ENCODE data around the gene FNBP1L. TPM values are rescaled to one million over a fixed set of nuclear protein-coding genes. Genes with fewer than 3 reads are reported as not detected.

FNBP1L gene
- total and polyA plus RNA-seq, 10 of the 15 experiments (the other 5 are each of a cell fraction or from before 2014, with no cell fraction given) = 0.02 to 0.12 (median 0.07) TPM; not detected in 4

DNA sequence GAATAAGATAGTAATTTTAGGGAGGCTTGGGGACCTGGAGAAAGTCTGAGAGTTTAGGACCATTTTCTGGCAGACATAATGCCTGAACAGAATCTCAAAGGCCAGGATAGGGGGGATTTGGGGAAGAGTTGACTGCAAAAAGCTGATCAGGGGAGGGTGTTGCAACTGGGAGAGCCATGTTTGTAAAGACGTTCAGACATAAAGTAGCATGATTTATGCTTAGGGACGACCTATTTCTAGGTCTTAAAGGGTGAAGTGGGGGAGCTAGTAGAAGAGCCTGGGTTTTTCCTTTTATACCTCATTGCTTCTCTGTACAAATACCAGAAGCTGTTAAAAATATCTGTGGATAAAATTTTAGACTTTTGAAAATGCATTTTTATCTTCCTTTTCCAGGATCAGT lies 51.2 kb downstream of the FNBP1L start (continued):
- TF ChIP-seq BHLHE40 (IDR thresholded peaks at IDR 0.05; ENCODE audit: borderline replicate concordance in 1 of 2, low read depth in 2 of 2, low read length in 1 of 2) = no peak

DNA sequence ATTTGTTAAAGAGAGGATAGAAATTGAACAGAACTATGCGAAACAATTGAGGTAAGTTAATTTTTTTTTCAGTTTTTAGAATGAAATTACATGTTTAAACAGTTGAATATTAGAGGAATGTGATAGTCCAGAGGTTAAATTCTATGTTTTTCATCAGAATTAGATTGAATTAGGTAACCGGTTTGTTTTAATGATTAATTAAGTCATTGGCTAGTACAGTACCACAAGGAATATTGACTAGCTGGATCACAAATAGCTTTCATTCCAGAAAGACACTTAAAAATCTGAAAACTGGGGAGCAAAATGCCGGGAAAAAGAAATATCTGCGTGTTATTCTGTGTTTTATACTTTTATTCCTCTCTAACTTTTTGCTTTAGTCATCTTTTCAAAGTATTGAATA lies 51.6 kb downstream of the FNBP1L start:
- CTCF ChIA-PET = interaction anchor here (1.2 kb wide), 1 partner anchor 315 kb away, joined by 4 read pairs; no protein-coding TSS in a partner anchor
- H3K4me3 ChIP-seq = no peak overlapping the region
- POLR2A ChIA-PET = no interaction called here
- no peaks in the 10 kb centered on the region for H3K79me2 ChIP-seq (ENCODE audit: control insufficient read depth, insufficient read depth, low read length)
- SMC1A ChIA-PET (ENCODE audit: uncharacterized antibody, unreplicated experiment) = interaction anchor here (0.6 to 0.9 kb wide), 3 partner anchors 154 to 554 kb away, joined by 3 read pairs; no protein-coding TSS in a partner anchor
- H3K4me2 ChIP-seq (ENCODE audit: control insufficient read depth, insufficient read depth) = no peak overlapping the region
- FAIRE-seq (no peak), DNase-seq (ENCODE audit: low read depth, low spot score) (no peak), ATAC-seq (no peak)
- in situ Hi-C loops (cut with MboI) (no loop called here), intact Hi-C loops (cut with micrococcal nuclease; ENCODE audit: unreplicated experiment) (no loop called here)
- H3K9ac ChIP-seq (ENCODE audit: control insufficient read depth, insufficient read depth, low read length) = no peak overlapping the region
- TF ChIP-seq BMI1 (IDR thresholded peaks at IDR 0.05; ENCODE audit: borderline replicate concordance) (no peak), RAD21 (IDR thresholded peaks at IDR 0.05; ENCODE audit: insufficient read depth, low read depth, low read length) (no peak)
- WGBS (ENCODE audit: insufficient coverage, insufficient replicate concordance, low lambda C conversion rate, missing lambda C conversion rate) = 24% methylated on average over 4 of the region's 4 CpGs
- no peaks in the 10 kb centered on the region; a peak in 1 of 4 replicates for H3K27me3 ChIP-seq (replicated peaks in 1 of 2; ENCODE audit: control insufficient read depth in 2 of 2, insufficient read depth in 2 of 2, low read length in 1 of 2)
- H3K27ac ChIP-seq (ENCODE audit: control insufficient read depth, insufficient read depth) = no peak overlapping the region
- no peaks in the 10 kb centered on the region for H4K20me1 ChIP-seq (ENCODE audit: control insufficient read depth, insufficient read depth)
- no peaks in the 10 kb centered on the region for H3K9me3 ChIP-seq (replicated peaks; ENCODE audit: control insufficient read depth, insufficient read depth, low read length)
- no peaks in the 10 kb centered on the region for H3K4me1 ChIP-seq (ENCODE audit: control insufficient read depth, insufficient read depth, low read length)
- no peaks in the 10 kb centered on the region for H3K36me3 ChIP-seq (ENCODE audit: control insufficient read depth in 2 of 2, insufficient read depth in 2 of 2, low read length in 1 of 2)
- RAD21 ChIA-PET (ENCODE audit: unreplicated experiment) = no interaction called here
- no TSS peak for BruUV-seq (replicated peaks)
- H2AFZ ChIP-seq (ENCODE audit: control insufficient read depth, low read depth, low read length) = no peak overlapping the region

DNA sequence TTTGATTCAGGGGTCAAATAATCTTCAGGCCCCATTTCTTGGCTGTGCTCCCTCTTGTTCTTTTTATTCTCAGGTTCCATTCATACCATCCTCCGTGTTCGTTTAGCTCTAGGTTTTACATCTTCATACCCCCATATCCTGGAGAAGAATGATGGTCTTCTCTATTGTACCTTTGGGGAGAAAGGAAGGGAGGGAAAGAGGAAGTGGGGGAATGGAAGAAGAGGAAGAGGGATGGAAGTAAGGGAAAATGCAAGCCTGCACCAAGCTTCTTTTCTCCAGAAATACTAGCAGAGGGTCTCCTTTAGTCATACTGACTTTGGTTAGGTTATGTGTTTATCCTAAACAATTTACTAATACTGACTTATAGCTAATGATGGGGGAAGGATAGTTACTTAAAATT lies 52.4 kb downstream of the FNBP1L start:
- DNase-seq (ENCODE audit: low read depth, low spot score) = no peak
- POLR2A ChIA-PET = no interaction called here
- in situ Hi-C loops (cut with MboI) = no loop called here
- WGBS (ENCODE audit: insufficient coverage, insufficient replicate concordance, low lambda C conversion rate, missing lambda C conversion rate) = 75% methylated on average over 2 of the region's 2 CpGs
- Histone ChIP-seq H3K27me3 (replicated peaks in 1 of 2; ENCODE audit: control insufficient read depth in 2 of 2, insufficient read depth in 2 of 2, low read length in 1 of 2) (no peaks in the 10 kb centered on the region; a peak in 1 of 4 replicates), H3K79me2 (ENCODE audit: control insufficient read depth, insufficient read depth, low read length) (no peaks in the 10 kb centered on the region), H3K9me3 (replicated peaks; ENCODE audit: control insufficient read depth, insufficient read depth, low read length) (no peaks in the 10 kb centered on the region), H3K9ac (ENCODE audit: control insufficient read depth, insufficient read depth, low read length) (no peak overlapping the region), H2AFZ (ENCODE audit: control insufficient read depth, low read depth, low read length) (no peak overlapping the region), H3K4me1 (ENCODE audit: control insufficient read depth, insufficient read depth, low read length) (no peaks in the 10 kb centered on the region), H3K4me3 (no peak overlapping the region), H4K20me1 (ENCODE audit: control insufficient read depth, insufficient read depth) (no peaks in the 10 kb centered on the region), H3K36me3 (ENCODE audit: control insufficient read depth in 2 of 2, insufficient read depth in 2 of 2, low read length in 1 of 2) (no peaks in the 10 kb centered on the region), H3K27ac (ENCODE audit: control insufficient read depth, insufficient read depth) (no peak overlapping the region), H3K4me2 (ENCODE audit: control insufficient read depth, insufficient read depth) (no peak overlapping the region)
- FAIRE-seq = no peak
- TF ChIP-seq ZNF622 (IDR thresholded peaks at IDR 0.05) (no peak), HDGF (IDR thresholded peaks at IDR 0.05) (no peak), CREM (IDR thresholded peaks at IDR 0.05; ENCODE audit: low read depth) (no peak), SRF (IDR thresholded peaks at IDR 0.05; ENCODE audit: low read depth in 2 of 2, low read length in 2 of 2) (no peak), KAT2A (conservative IDR thresholded peaks at IDR 0.05; ENCODE audit: control insufficient read depth, low read depth, low read length) (no peak), MEF2A (IDR thresholded peaks at IDR 0.05; ENCODE audit: insufficient read depth, low read depth, low read length) (no peak)
- TF ChIP-seq, protein P1, sequence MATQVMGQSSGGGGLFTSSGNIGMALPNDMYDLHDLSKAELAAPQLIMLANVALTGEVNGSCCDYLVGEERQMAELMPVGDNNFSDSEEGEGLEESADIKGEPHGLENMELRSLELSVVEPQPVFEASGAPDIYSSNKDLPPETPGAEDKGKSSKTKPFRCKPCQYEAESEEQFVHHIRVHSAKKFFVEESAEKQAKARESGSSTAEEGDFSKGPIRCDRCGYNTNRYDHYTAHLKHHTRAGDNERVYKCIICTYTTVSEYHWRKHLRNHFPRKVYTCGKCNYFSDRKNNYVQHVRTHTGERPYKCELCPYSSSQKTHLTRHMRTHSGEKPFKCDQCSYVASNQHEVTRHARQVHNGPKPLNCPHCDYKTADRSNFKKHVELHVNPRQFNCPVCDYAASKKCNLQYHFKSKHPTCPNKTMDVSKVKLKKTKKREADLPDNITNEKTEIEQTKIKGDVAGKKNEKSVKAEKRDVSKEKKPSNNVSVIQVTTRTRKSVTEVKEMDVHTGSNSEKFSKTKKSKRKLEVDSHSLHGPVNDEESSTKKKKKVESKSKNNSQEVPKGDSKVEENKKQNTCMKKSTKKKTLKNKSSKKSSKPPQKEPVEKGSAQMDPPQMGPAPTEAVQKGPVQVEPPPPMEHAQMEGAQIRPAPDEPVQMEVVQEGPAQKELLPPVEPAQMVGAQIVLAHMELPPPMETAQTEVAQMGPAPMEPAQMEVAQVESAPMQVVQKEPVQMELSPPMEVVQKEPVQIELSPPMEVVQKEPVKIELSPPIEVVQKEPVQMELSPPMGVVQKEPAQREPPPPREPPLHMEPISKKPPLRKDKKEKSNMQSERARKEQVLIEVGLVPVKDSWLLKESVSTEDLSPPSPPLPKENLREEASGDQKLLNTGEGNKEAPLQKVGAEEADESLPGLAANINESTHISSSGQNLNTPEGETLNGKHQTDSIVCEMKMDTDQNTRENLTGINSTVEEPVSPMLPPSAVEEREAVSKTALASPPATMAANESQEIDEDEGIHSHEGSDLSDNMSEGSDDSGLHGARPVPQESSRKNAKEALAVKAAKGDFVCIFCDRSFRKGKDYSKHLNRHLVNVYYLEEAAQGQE (IDR thresholded peaks at IDR 0.05; ENCODE audit: low read depth, low read length) = no peak
- intact Hi-C loops (cut with micrococcal nuclease; ENCODE audit: unreplicated experiment) = no loop called here
- BruUV-seq (replicated peaks) = no TSS peak
- no peak for ATAC-seq
- CTCF ChIA-PET = interaction anchor here (1.2 kb wide), 1 partner anchor 314 kb away, joined by 4 read pairs; no protein-coding TSS in a partner anchor
- RAD21 ChIA-PET (ENCODE audit: unreplicated experiment) = no interaction called here
- SMC1A ChIA-PET (ENCODE audit: uncharacterized antibody, unreplicated experiment) = interaction anchor here (0.6 kb wide), 1 partner anchor 554 kb away, joined by 3 read pairs; no protein-coding TSS in a partner anchor

Measured in GM12878 (cell line).